ENCODE measurements around the gene PANK3.
A peak's percentile ranks its signal among the peaks of the same experiment; 100 is the strongest.
"Not testable (repeated sequence)": the region's sequence is repeated elsewhere in the genome, so short reads cannot be mapped to it uniquely, and the experiment has no call there.

PANK3 gene

DNA sequence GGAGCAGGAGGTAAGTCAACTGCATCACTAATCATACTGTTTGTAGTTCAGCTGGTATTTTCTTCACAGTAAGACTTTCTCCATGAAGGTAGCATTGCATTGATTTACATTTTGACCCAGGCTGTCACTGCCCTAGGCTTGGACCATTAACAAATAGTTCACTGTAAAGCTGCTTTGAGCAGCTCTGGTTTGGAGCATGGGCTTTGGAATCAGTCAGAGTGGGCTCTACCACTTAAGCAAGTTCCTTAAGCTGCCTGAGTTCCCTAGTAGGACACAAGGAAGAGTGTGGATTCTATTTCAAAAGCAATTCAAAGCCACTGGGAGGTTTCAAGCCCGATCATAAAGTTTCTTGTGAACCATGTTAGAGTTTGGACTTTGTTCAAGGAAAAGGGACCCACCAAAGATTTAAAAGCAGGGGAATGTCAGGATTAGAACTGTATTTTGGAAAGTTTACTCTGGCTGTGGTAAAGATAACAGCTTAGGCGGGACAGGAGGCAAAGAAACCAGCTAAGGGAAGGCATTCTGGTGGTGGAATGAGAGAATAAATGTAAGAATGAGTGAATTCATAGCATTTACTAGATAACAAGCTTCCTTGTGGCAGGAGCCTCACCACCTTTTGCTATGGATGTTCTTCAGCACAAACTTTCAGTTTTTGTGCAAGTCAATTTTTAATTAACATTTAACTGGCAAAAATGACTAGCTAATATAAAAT lies 12.3 kb upstream of the PANK3 start:
- no peak for DNase-seq

DNA sequence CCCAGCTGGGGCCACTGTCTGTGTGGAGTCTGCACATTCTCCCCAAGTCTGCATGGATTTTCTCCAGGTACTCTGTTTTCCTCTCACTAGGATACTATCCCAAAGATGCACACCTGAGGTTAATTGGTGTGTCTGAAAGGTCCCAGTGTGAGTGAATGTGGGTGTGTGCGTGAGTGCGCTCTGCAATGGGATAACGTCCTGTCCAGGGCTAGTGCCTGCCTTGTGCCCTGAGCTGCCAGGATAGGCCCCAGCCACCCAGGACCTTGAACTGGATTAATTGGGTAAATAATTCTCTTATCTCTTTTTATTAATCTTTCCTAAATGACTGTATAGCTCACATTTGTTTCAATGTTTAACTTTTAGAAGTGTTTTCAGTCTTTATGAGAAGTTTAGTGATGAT lies 11.5 kb upstream of the PANK3 start:
- DNase-seq: no peak

DNA sequence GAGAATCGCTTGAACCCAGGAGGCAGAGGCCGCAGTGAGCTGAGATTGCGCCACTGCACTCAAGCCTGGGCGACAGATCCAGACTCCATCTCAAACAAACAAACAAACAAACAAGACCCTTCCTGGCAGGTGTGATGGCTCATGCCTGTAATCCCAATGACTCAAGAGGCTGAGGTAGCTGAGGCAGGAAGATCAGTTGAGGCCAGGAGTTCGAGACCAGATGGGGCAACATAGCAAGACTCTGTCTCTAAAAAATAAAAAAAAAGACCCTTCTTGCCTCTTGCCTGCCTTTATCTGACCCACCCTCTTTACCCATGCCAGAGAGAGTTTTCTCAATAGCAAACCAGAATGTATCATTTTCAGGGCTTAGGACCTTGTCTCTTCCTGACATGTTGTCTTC lies 8.8 kb upstream of the PANK3 start:
- no peak for DNase-seq

DNA sequence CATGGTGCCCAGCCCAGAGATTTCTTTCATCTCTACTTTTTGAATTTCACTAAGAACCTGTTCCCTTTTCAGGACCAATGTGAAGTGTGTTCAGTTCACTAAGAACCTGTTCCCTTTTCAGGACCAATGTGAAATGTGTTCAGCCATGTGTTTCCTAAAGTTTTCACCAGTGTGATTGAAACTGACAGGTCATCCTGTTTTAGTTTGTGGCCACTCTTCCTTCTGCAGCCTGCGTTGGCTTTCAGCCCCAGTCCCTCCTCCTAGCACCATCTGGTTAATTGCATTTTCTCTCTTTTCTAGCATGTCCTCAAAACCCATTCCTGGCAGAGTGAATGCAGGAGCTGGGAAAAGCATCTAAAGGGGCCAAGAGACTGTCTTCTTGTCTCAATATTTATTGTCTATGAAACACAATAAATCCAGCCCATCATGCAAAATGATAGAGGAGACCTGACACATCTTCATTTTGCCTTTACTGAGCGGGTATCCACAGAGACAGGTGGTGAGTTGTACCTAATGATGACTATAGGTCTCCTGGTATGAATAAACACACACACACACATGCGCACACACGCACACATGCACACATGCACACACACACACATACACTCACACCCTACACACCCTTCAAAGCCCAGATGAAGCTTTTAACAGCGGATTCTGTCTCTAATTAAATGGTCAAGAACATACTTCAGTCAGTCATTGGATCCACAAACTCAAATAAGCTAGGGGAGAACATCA lies 6.1 kb upstream of the PANK3 start:
- DNase-seq: peak; percentile 21 to 71

DNA sequence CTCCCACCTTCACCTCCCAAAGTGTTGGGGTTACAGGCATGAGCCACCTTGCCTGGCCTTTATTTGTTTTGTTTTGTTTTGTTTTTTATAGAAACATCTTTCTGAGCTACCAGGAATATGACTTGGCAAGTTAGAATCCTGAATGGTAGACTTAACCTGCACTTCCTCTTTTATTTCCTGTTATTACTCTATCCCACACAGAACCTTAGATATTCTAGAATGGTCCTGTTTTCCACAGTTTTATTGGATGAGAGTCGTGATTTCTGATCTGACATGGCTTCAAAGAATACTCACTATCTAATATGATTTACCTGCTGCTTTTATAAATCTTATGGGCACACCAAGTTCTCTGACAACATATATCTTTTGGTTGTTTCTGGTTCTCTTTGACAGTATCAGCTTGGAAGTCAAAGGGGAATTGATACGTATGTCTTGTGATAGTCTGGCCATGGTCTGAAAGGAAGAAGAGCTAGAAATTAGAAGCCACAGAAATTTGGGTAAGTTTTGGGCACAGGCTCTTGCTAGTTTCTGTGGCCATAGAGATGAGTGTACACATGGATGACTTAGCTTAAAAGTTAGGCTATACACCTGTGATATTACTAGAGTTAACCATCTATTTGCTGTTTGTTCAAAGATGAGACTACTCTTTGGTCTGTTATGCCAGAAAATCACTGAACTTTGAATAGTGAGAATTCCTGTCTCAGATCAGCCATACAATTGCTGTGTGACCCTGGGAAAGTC lies 4.7 kb upstream of the PANK3 start:
- no peak for DNase-seq

DNA sequence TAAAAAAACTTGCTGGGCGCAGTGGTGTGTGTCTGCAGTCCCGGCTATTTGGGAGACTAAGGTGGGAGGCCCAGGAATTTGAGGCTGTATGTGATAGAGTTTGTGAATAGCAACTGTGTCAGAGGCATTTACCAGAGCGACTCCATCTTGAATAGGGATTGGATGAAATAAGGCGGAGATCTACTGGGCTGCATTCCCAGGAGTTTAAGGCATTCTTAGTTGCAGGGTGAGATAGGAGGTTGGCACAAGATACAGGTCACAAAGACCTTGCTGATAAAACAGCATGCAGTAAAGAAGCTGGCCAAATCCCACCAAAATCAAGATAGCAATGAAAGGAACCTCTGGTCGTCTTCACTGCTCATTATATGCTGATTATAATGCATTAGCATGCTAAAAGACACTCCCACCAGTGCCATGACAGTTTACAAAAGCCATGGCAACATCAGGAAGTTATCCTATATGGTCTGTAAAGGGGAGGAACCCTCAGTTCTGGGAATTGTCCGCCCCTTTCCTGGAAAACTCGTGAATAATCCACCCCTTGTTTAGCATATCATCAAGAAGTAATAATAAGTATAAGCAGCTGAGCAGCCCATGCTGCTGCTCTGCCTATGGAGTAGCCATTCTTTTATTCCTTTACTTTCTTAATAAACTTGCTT lies 1.8 kb upstream of the PANK3 start:
- not testable (repeated sequence) for DNase-seq

DNA sequence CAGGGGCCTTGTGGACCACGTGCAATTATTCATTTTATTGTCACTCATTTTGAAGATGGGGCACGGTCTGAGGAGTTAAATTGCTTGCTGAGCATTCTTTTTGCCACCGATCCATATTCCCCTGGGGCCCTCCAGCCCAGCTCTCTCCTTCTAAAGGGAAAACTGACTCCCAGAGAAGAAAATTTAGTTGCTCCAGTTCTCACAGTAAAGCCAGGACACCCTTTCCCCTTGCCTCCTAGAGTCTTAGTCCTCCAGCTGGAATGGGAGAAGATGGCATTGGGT lies 1.0 kb upstream of the PANK3 start:
- DNase-seq: peak in 1 of 2 experiments; percentile 8

DNA sequence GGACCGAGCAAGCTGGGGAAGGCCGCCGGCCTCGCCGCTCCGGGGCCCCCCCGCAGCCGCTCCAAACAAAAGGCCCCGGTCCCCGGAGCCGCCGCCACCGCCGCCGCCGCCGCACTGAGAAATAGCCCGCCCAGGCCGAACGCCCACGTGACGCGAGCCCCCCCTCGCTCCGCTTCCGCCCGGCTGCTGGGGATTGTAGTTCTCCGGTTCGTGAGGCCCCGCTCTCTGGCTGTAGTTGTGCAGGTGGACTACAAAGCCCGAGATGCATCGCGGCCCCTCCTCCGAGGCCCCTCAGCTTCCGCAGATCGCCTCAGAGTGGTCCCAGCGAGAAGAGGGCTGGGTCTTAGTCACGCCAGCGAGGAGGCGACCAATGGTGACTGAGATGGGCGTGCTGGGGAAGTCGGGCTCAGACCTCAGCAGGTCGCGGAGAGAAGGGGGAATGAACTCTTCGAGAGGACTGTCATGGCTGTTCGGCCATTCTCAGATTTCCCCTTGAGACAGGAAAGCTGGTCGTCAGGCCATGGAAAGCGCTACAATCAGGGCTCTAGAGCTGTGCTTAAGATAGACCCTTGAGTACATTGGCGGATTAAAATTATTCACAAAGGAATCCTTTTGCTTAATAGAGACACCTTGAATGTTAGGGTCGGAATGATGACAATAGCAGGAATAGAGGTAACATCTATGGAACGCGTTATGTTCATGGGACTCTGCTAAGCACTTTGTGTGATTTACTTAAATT lies 489 bp upstream of the PANK3 start:
- peak; percentile 94 to 96 for DNase-seq

DNA sequence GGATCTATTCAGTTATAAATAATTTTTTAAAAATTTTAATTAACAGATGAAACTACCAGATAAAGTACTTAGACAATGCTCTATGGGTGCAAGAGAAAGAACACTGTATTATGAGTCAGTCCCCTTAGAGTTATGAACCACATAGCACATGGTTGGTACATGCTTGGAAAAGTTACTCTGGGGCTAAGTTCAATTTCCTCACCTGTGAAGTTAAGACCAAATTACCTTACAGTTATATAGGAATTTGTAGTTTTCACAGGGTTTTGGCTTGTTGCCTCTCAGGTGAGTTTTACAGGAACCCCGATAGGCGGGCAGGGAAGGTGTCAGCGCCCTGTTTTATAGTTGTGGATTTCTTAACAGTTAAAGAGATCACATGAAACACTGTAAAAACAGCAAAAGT lies 1.2 kb downstream of the PANK3 start:
- no peak for DNase-seq

DNA sequence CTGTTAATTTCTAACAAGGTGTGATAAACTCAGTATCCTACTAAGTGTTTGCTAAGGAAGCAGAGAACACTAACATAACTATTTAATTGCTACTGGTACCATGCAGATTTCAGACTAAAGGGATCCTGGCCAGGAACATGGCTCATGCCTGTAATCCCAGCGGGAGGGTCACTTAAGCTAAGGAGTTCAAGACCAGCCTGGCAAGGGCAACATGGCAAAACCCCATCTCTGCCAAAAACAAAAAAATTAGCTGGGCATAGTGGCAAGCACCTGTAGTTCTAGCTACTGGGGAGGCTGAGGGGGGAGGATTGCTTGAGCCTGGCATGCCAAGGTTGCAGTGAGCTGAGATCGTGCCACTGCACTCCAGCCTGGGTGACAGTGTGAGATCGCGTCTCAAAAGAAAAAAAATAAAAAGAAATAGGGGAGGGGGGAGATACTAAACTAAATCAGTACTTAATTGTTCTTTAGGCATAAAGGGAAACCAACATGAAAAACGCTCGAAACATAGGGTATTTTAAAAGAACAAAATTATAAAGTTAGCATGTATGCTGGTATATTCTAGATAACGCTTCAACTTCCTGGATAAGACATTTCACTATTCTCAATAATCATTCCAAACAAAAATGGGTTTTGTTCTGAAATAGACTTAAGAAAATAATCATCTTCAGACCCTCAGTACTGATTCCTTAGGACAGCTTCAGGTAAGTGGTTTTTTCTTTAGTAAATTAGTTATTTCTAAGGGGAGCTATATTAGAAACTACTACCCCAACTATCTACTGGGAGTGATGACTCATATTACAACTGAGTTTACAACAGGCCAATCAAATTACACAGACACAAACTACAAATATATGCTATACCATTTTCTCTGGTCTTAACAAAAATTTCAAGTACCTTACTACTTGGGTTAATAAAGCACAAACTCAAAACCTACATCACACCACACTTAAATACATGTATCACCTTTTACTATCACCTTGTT lies 3.5 kb downstream of the PANK3 start:
- DNase-seq: peak in 1 of 2 experiments; percentile 26

DNA sequence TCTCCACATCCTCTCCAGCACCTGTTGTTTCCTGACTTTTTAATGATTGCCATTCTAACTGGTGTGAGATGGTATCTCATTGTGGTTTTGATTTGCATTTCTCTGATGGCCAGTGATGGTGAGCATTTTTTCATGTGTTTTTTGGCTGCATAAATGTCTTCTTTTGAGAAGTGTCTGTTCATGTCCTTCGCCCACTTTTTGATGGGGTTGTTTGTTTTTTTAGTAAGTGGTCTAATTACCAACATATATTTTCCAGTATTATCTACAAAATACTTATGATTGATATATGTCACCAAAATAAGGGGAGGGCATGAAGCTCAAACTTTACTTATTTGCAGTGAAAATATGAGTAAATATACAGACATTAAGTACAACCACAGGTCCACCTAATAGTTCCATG lies 5.0 kb downstream of the PANK3 start:
- not testable (repeated sequence) for DNase-seq

DNA sequence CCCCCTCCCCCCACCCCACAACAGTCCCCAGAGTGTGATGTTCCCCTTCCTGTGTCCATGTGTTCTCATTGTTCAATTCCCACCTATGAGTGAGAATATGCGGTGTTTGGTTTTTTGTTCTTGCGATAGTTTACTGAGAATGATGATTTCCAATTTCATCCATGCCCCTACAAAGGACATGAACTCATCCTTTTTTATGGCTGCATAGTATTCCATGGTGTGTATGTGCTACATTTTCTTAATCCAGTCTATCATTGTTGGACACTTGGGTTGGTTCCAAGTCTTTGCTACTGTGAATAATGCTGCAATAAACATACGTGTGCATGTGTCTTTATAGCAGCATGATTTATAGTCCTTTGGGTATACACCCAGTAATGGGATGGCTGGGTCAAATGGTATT lies 5.5 kb downstream of the PANK3 start:
- not testable (repeated sequence) for DNase-seq

DNA sequence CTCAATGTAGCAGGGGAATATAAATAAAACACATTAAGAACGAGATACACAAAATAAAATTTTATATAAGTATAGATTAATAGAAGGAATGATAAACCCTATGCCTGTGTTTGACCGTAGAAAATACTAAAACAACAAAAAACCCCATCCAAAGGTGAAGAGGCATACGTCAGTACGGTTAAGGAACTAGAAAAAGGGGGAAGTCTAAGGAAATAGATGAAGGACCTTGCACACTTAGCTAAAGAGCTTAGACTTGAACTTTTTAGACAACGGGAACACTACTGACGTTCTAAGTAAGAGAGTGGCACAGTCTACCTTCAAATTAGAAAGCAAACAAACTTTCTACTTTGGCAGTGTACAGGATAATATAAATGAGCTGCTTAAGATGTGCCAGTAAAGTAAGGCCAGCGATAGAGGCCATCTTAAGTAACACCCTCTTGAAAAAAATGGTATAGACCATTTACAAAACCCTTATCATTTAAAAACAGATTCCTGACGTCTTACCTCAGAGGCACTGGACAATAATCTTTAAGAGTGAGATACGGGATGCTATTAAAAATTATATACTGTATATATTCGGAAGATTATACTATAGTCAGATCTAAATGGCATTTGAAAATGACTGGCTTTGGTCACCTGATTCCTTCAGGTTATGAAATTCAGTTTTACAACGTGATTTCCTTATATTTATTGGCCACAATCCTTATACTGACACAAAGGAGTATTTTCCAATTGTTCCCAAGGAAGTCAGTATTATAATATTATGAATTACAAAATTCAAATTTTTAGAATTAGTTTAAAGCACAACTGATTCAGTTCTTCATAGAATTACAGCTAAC lies 8.5 kb downstream of the PANK3 start:
- DNase-seq: no peak

DNA sequence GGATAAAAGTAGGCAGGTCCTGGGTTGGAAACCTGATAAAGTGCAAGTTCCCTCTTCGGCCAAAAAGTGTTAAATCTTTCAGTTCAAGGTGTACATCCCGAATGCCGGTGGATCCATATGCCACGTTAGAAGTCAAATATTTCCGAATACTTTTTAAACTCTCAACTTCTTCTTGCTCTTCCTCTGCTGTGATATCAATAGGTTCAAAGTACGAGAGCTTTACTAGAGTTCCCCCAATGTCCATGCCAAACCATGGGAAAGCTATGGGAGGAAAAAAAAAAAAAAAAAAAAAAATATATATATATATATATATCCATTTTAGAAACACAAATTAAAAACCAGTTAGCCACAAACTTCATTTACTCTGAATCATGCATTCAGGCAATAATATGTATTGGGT lies 10.4 kb downstream of the PANK3 start:
- DNase-seq: no peak

DNA sequence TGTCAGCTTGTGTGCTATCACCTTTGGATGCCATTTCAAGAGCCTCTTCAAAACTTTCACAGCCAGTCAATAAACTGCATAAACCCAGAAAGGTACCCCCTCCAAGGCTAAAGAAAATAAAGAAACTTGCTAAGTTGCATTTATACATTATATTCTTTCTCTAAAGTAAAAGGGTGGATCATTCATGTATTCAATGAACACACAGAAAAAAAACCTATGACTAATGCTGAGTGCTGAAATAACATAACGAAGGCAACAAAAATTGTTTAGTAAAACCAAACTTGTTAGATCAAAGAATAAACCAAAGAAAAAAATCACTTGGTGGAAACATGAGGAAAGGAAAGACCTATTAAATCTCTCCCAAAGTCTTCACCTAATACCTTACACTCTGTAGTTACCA lies 15.2 kb downstream of the PANK3 start:
- DNase-seq: no peak

DNA sequence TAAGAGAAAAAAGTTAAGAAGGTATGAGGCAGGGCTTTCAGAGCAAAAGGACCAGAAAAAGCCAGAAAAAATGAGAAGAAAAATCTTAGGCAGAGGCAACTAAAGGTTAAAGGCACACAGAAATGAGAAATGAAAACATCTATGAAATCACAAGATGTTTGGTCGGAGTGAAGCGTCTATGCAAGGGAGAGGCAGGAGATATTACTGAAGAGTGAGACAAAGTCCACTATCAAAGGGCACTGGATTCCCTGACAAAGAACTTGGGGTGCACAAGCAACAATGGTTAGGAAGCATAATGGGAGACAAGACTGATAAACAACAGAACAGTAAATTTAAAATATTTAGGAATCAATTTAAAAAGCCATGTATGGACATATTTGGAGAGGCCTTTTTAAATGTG lies 16.9 kb downstream of the PANK3 start:
- DNase-seq: no peak

DNA sequence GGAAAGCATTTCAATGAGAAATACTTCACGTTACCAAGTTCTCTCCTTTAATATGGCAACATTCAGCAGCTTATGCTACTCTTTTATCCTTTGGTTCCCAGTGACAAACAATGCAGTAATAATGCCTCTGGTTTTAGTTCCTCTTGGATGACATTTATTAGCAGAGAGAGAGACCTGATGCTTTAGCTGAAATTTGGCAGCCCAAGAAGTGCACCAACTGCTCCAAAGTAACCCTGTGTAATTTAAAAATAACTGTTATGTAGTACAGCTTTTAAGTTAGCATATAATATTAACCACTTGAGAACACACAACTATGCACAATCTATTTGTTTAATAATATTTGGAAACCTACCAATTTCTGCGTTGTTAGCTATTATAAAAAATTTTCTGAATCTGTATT lies 21.8 kb downstream of the PANK3 start:
- DNase-seq: no peak

DNA sequence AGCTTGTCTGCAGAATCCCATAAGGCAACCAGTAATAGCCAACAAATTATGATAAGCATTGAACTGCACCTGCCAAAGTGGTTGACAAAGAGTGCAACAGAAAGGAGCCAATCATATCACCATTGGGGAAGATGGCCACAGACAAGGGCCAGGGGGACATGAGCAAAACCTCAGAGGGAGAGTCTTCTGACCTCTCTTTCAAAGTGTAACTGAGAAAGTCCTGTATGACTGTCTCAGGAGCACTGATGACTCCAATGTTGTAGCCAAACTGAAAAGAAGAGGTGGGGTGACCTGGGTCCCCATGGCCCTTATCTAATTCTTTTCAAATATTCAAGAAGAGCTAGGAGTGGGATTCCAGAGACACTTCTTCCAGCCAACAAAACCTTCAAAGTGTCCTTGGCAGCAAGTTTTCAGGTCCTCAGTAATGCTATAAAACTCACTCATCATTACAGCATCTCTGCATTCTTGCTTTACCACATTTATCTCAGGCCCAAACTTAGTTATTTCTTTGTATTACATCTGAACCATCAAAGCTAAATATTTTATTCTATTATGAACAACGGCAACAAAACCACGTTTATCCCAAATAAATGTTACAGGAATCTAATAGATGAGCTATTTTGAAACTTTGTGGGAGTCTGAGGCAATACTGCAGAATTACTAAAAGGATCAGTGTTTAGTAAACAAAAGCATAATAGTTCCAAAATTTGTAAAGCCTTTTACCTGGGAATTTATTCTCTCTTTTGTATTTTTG lies 25.6 kb downstream of the PANK3 start:
- DNase-seq: no peak

DNA sequence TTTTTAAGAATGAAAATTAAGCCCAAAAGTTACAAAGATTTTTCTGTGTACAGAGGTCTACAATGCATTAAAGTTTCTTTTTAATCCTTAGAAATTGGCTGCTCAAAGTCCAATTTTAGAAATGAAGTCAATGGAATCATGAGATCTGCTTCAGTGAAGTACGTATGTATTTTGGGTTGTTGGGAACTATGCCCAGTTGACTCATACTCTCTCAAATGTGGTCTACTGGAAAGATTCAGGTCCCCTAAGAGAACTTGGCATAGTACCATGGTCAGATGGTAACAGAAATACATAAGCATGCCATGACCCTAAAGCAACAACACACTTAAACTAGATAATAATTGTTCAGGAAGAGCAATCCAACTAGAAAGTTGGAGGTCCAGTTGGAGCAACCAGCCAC lies 27.0 kb downstream of the PANK3 start:
- DNase-seq: peak; percentile 61 to 88

DNA sequence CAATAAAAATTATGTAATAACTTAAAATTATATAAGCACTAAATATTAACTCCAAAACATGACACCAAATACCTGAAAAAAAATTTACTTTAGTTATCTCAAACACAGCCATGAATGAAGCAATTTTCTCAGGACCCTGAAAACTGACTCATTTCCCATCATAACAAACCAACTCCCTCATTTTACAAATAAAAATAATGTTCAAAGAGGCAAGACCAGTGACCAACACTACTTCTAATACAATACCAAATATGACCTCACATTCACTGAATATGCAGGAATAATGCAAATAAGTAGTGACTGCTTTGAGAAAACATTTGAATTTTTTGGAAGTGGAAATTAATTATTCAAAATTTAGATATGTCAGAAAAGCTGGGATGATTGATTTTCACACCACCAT lies 28.5 kb downstream of the PANK3 start:
- no peak for DNase-seq

All from NCI-H446 (cell line).